Natural killer cell (primary cell): ENCODE results near the gene OR51B4. TPM values are rescaled to one million over a fixed set of nuclear protein-coding genes. Genes with fewer than 3 reads are reported as not detected.

Experiments used
- ATAC-seq, 3 donors: fragments of 150-1000 bp in 2 of 3; fragments of 200-7000 bp in 1 of 3; cut with Tn5 transposase; 1 replicate in 1 of 3; 2 replicates in 2 of 3; pipeline ENCODE4 v1.10.0; 2021; ENCODE audit warnings: mild to moderate bottlenecking in 2 of 3, moderate library complexity in 2 of 3
- DNase-seq, 2 donors: peaks; one replicate each; pipeline versions ENCODE4 v3.0.0 to v3.0.0-alpha.2; 2013 to 2021; ENCODE audit warnings: mixed read lengths in 1 of 2
- H3K27ac ChIP-seq: one replicate; pipeline ENCODE4 v1.5.1; 2013; ENCODE audit warnings: mild to moderate bottlenecking, low read length
- H3K27me3 ChIP-seq: one replicate; pipeline ENCODE4 v1.6.1; 2013; ENCODE audit warnings: low read length; ENCODE audit not compliant: control insufficient read depth, insufficient read depth
- H3K36me3 ChIP-seq: one replicate; pipeline ENCODE4 v1.6.1; 2013; ENCODE audit warnings: low read length; ENCODE audit not compliant: control insufficient read depth, insufficient read depth
- H3K4me1 ChIP-seq: one replicate; pipeline ENCODE4 v1.6.1; 2013; ENCODE audit warnings: low read length; ENCODE audit not compliant: control insufficient read depth, insufficient read depth
- H3K4me3 ChIP-seq: one replicate; pipeline ENCODE4 v1.5.1; 2013; ENCODE audit warnings: low read length
- H3K9me3 ChIP-seq: one replicate; pipeline ENCODE4 v1.6.1; 2013; ENCODE audit warnings: low read length; ENCODE audit not compliant: control insufficient read depth, insufficient read depth
- H3K27ac Mint-ChIP-seq, 2 donors: one replicate each; pipeline ENCODE4 v1.8.0; 2022; ENCODE audit warnings: mild to moderate bottlenecking in 2 of 2, mixed read lengths in 2 of 2, moderate library complexity in 1 of 2
- H3K27me3 Mint-ChIP-seq, 2 donors: one replicate each; pipeline ENCODE4 v1.8.0; 2022; ENCODE audit warnings: low read depth in 2 of 2, mixed read lengths in 2 of 2
- H3K36me3 Mint-ChIP-seq: one replicate; pipeline ENCODE4 v1.8.0; 2022; ENCODE audit warnings: mixed read lengths
- H3K4me1 Mint-ChIP-seq, 2 donors: one replicate each; pipeline ENCODE4 v1.8.0; 2022; ENCODE audit warnings: mixed read lengths in 2 of 2
- H3K4me3 Mint-ChIP-seq: one replicate; pipeline ENCODE4 v1.8.0; 2022; ENCODE audit warnings: mild to moderate bottlenecking, moderate library complexity, mixed read lengths
- H3K9me3 Mint-ChIP-seq, 2 donors: one replicate each; pipeline ENCODE4 v1.8.0; 2022; ENCODE audit warnings: mixed read lengths in 2 of 2
- WGBS: methylation state at CpG from one replicate; pipeline ENCODE4 v1.1.7; 2013; ENCODE audit warnings: missing lambda C conversion rate; ENCODE audit not compliant: insufficient coverage; 5-methylcytosine and 5-hydroxymethylcytosine counted together
- intact Hi-C: fragments of 100-400 bp; cut with micrococcal nuclease; formaldehyde crosslinking; loops from one replicate; pipeline ENCODE4 v1.14.2; 2022
- total RNA-seq, 4 donors: library from RNA; stranded (reverse); fragments of 120-200 nt in 1 of 4; gene quantifications; one replicate each; pipeline versions ENCODE4 v1.2.3 to v1.2.4, GENCODE V29; 2013 to 2022
- TF ChIP-seq, protein P1 (sequence below): fragments of 200-600 bp; IDR thresholded peaks from one replicate; pipeline ENCODE4 v1.8.0; 2022; ENCODE audit warnings: antibody characterized with exemption

The OR51B4 gene
- total RNA-seq, 3 donors from 2014 or later (not counting 1 experiment from before 2014, with no cell fraction given): not detected

DNA sequence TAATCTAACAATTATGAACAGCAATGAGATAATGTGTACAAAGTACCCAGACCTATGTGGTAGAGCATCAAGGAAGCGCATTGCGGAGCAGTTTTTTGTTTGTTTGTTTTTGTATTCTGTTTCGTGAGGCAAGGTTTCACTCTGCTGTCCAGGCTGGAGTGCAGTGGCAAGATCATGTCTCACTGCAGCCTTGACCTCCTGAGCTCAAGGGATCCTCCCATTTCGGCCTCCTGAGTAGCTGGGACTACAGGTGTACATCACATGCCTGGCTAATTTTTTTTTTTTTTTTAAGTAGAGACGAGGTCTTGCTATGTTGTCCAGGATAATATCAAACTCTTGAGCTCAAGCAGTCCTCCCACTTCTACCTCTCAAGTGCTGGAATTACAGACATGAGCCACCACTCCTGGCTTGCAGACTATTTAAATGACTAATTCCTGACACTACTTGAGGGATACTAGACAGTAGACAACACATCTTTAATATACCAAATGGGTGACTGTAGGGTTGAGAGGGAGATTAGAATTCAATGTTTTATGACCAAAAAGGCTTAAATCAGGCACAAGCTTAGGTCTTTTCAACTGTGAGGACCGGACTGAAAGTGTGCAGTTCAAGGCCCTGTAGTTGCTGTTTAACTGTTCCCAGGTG, 12.7 kb downstream of the OR51B4 start:
- Histone ChIP-seq H3K36me3 (no peaks in the 10 kb centered on the region), H3K27me3 (no peaks in the 10 kb centered on the region), H3K9me3 (no peaks in the 10 kb centered on the region), H3K4me1 (no peaks in the 10 kb centered on the region), H3K4me3 (no peak overlapping the region), H3K27ac (no peak overlapping the region)
- 80% methylated on average over 6 of the region's 6 CpGs for WGBS
- no peak for DNase-seq
- Mint-ChIP-seq H3K4me1 (no peaks in the 10 kb centered on the region), H3K9me3 (peaks cover 0 to 2% of the 10 kb centered on the region in 2 donors), H3K27ac (no peak overlapping the region), H3K27me3 (no peaks in the 10 kb centered on the region), H3K36me3 (no peaks in the 10 kb centered on the region), H3K4me3 (no peak overlapping the region)
- ATAC-seq: no peak
- intact Hi-C loops: no loop called here
- TF ChIP-seq, protein P1, sequence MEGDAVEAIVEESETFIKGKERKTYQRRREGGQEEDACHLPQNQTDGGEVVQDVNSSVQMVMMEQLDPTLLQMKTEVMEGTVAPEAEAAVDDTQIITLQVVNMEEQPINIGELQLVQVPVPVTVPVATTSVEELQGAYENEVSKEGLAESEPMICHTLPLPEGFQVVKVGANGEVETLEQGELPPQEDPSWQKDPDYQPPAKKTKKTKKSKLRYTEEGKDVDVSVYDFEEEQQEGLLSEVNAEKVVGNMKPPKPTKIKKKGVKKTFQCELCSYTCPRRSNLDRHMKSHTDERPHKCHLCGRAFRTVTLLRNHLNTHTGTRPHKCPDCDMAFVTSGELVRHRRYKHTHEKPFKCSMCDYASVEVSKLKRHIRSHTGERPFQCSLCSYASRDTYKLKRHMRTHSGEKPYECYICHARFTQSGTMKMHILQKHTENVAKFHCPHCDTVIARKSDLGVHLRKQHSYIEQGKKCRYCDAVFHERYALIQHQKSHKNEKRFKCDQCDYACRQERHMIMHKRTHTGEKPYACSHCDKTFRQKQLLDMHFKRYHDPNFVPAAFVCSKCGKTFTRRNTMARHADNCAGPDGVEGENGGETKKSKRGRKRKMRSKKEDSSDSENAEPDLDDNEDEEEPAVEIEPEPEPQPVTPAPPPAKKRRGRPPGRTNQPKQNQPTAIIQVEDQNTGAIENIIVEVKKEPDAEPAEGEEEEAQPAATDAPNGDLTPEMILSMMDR: no peak

DNA sequence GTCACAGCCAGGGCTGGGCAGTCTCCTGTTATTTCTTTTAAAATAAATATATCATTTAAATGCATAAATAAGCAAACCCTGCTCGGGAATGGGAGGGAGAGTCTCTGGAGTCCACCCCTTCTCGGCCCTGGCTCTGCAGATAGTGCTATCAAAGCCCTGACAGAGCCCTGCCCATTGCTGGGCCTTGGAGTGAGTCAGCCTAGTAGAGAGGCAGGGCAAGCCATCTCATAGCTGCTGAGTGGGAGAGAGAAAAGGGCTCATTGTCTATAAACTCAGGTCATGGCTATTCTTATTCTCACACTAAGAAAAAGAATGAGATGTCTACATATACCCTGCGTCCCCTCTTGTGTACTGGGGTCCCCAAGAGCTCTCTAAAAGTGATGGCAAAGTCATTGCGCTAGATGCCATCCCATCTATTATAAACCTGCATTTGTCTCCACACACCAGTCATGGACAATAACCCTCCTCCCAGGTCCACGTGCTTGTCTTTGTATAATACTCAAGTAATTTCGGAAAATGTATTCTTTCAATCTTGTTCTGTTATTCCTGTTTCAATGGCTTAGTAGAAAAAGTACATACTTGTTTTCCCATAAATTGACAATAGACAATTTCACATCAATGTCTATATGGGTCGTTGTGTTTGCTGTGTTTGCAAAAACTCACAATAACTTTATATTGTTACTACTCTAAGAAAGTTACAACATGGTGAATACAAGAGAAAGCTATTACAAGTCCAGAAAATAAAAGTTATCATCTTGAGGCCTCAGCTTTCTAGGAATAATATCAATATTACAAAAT, 13.4 kb downstream of the OR51B4 start:
- TF ChIP-seq, protein P1: no peak
- Mint-ChIP-seq H3K9me3 (peaks cover 0 to 2% of the 10 kb centered on the region in 2 donors), H3K4me1 (no peaks in the 10 kb centered on the region), H3K36me3 (no peaks in the 10 kb centered on the region), H3K4me3 (no peak overlapping the region), H3K27ac (no peak overlapping the region), H3K27me3 (no peaks in the 10 kb centered on the region)
- Histone ChIP-seq H3K4me1 (no peaks in the 10 kb centered on the region), H3K9me3 (no peaks in the 10 kb centered on the region), H3K36me3 (no peaks in the 10 kb centered on the region), H3K27ac (no peak overlapping the region), H3K4me3 (no peak overlapping the region), H3K27me3 (no peaks in the 10 kb centered on the region)
- DNase-seq: no peak
- intact Hi-C loops: no loop called here
- whole genome bisulfite sequencing: 80% methylated on average over 5 of the region's 7 CpGs
- ATAC-seq: no peak

DNA sequence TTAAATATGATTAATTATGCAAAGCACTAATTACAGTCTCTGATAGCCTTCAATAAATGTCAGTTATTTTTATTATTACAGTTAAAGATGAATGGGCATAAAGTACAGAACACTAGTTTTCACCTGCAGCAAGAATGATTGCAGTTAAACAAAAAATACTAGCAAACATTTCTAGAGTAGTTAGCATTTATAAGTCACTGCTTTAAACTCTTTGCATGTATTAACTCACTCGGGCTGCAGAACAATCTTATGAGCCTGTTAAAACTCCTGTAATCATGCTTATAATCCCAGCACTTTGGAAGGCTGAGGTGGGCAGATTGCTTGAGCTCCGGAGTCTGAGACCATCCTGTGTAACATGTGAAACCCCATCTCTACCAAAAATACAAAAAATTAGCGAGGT, 14.8 kb downstream of the OR51B4 start:
- H3K4me1 ChIP-seq: no peaks in the 10 kb centered on the region
- H3K27ac ChIP-seq: no peak overlapping the region
- WGBS: 91% methylated on average over 2 of the region's 3 CpGs
- H3K27ac Mint-ChIP-seq: no peak overlapping the region
- H3K27me3 Mint-ChIP-seq: no peaks in the 10 kb centered on the region
- no peaks in the 10 kb centered on the region for H3K4me1 Mint-ChIP-seq
- no peaks in the 10 kb centered on the region for H3K9me3 ChIP-seq
- ATAC-seq: no peak
- peaks cover 0 to 3% of the 10 kb centered on the region in 2 donors for H3K9me3 Mint-ChIP-seq
- no peak overlapping the region for H3K4me3 Mint-ChIP-seq
- no peaks in the 10 kb centered on the region for H3K27me3 ChIP-seq
- H3K4me3 ChIP-seq: no peak overlapping the region
- no peak for DNase-seq
- intact Hi-C loops: no loop called here
- no peaks in the 10 kb centered on the region for H3K36me3 Mint-ChIP-seq
- TF ChIP-seq, protein P1: no peak
- H3K36me3 ChIP-seq: no peaks in the 10 kb centered on the region
